HepG2 (cell line): ENCODE results near the gene SPTBN4. TPM values are rescaled to one million over a fixed set of nuclear protein-coding genes. Genes with fewer than 3 reads are reported as not detected.

Experiments used
- CCDC6 ChIP-seq: sonication (generic); formaldehyde crosslinking; IDR thresholded peaks from 2 replicates; pipeline ENCODE4 v1.8.1; 2022; ENCODE audit warnings: mild to moderate bottlenecking, missing genetic modification reagents, moderate library complexity
- DMAP1 ChIP-seq: IDR thresholded peaks from 2 replicates; pipeline ENCODE4 v1.6.1; 2016
- GFI1 ChIP-seq: sonication (generic); formaldehyde crosslinking; IDR thresholded peaks from 2 replicates; pipeline ENCODE4 v1.5.0; 2020; ENCODE audit warnings: missing genetic modification reagents, mild to moderate bottlenecking, borderline replicate concordance
- HES4 ChIP-seq: sonication (generic); formaldehyde crosslinking; IDR thresholded peaks from 2 replicates; pipeline ENCODE4 v1.9.0; 2021; ENCODE audit warnings: mild to moderate bottlenecking, missing genetic modification reagents, borderline replicate concordance
- HOMEZ ChIP-seq: IDR thresholded peaks from 2 replicates; pipeline ENCODE4 v1.6.1; 2016; ENCODE audit warnings: low read depth
- KLF9 ChIP-seq: IDR thresholded peaks from 2 replicates; pipeline ENCODE4 v1.6.1; 2016; ENCODE audit warnings: low read depth
- KMT2A ChIP-seq: sonication (generic); formaldehyde crosslinking; IDR thresholded peaks from 2 replicates; pipeline ENCODE4 v1.4.0; 2020; ENCODE audit warnings: missing genetic modification reagents
- NFAT5 ChIP-seq: sonication (generic); formaldehyde crosslinking; IDR thresholded peaks from 2 replicates; pipeline ENCODE4 v1.4.0; 2020; ENCODE audit warnings: missing genetic modification reagents
- NR0B2 ChIP-seq: sonication (generic); formaldehyde crosslinking; IDR thresholded peaks from 2 replicates; pipeline ENCODE4 v1.4.0; 2020; ENCODE audit warnings: mild to moderate bottlenecking, missing genetic modification reagents
- RNF2 ChIP-seq: fragments of 450-650 bp; conservative IDR thresholded peaks from 2 replicates; pipeline ENCODE4 v1.6.1; 2016; ENCODE audit warnings: low read depth
- SP5 ChIP-seq: IDR thresholded peaks from 2 replicates; pipeline ENCODE4 v1.6.1; 2016; ENCODE audit warnings: low read depth, borderline replicate concordance
- SPEN ChIP-seq: sonication (generic); formaldehyde crosslinking; IDR thresholded peaks from 2 replicates; pipeline ENCODE4 v1.5.1; 2020; ENCODE audit warnings: low read depth, mild to moderate bottlenecking, missing genetic modification reagents
- TCF12 ChIP-seq, 2 experiments: fragments of 450-650 bp in 1 of 2; sonication (generic) in 1 of 2; formaldehyde crosslinking in 1 of 2; IDR thresholded peaks; 2 replicates each; pipeline versions ENCODE4 v1.6.1 to v1.8.0; 2017 to 2022; ENCODE audit warnings: antibody characterized with exemption in 1 of 2, mild to moderate bottlenecking in 1 of 2, missing genetic modification reagents in 1 of 2, moderate library complexity in 1 of 2
- TCF7L2 ChIP-seq: IDR thresholded peaks from 2 replicates; pipeline ENCODE4 v1.6.1; 2011; ENCODE audit warnings: mild to moderate bottlenecking, low read depth, low read length, moderate library complexity
- THAP8 ChIP-seq: sonication (generic); formaldehyde crosslinking; IDR thresholded peaks from 2 replicates; pipeline ENCODE4 v1.5.1; 2020; ENCODE audit warnings: missing genetic modification reagents, mild to moderate bottlenecking, borderline replicate concordance
- TP53 ChIP-seq: sonication (generic); formaldehyde crosslinking; conservative IDR thresholded peaks from 2 replicates; pipeline ENCODE4 v1.4.0; 2020; ENCODE audit warnings: missing genetic modification reagents
- TRIM24 ChIP-seq: sonication (generic); formaldehyde crosslinking; IDR thresholded peaks from 2 replicates; pipeline ENCODE4 v1.8.0; 2022; ENCODE audit warnings: mild to moderate bottlenecking, missing genetic modification reagents
- ZNF34 ChIP-seq: sonication (generic); formaldehyde crosslinking; IDR thresholded peaks from 2 replicates; pipeline ENCODE4 v1.4.0; 2020; ENCODE audit warnings: mild to moderate bottlenecking, missing genetic modification reagents, borderline replicate concordance
- ZSCAN5A ChIP-seq: sonication (generic); formaldehyde crosslinking; IDR thresholded peaks from 2 replicates; pipeline ENCODE4 v1.8.0; 2022; ENCODE audit warnings: mild to moderate bottlenecking, missing genetic modification reagents, borderline replicate concordance
- polyA plus RNA-seq, 8 experiments: library from polyadenylated mRNA; depleted of rRNA in 3 of 8; stranded (reverse) in 7 of 8; unstranded in 1 of 8; fragments of >200 nt; fragmentation: Illumina TruSeq in 4 of 8; extraction: Trizol in 4 of 8; gene quantifications; 2 replicates each; pipeline versions ENCODE4 v1.2.1 to v1.2.3, GENCODE V29; 2011 to 2016; ENCODE audit warnings: low read depth in 4 of 8, missing spikeins in 1 of 8, mixed read lengths in 1 of 8; ENCODE audit not compliant: insufficient read depth in 1 of 8
- total RNA-seq, 5 experiments: library from RNA; depleted of rRNA; stranded (reverse); fragments of >200 nt; fragmentation: Illumina TruSeq; extraction: Trizol; gene quantifications; 2 replicates each; pipeline ENCODE4 v1.2.3, GENCODE V29; 2016; ENCODE audit warnings: low read depth in 1 of 5

The SPTBN4 gene
- total and polyA plus RNA-seq, 2 of the 13 experiments (the other 11 are each of a cell fraction or from before 2014, with no cell fraction given): 0.11 TPM

GRCh38 chr19:40420766-40421765 is 45.7 kb upstream of the SPTBN4 start (continued):
- TF ChIP-seq ZSCAN5A (CRISPR knock-in tag) (peak; percentile 57; the same call in 1 of the 2 replicates), GFI1 (peak; percentile 18; the same call in 1 of the 2 replicates), TCF12 (IDR thresholded peaks at IDR 0.05) (no peak), TCF12 (CRISPR knock-in tag; IDR thresholded peaks at IDR 0.05) (no peak), SPEN (CRISPR knock-in tag) (peak; percentile 84), CCDC6 (CRISPR knock-in tag) (peak; percentile 88), ZNF34 (CRISPR knock-in tag) (no peak), NFAT5 (CRISPR knock-in tag) (no peak), HES4 (peak; percentile 51; the same call in 1 of the 2 replicates), TRIM24 (CRISPR knock-in tag) (no peak), KMT2A (CRISPR knock-in tag) (peak; percentile 18; the same call in 1 of the 2 replicates), RNF2 (0 out of 2 replicates have a peak, but pooled peaks have one; percentile 42), DMAP1 (CRISPR knock-in tag) (peak; percentile 65; the same call in 1 of the 2 replicates), TCF7L2 (no peak), HOMEZ (CRISPR knock-in tag) (0 out of 2 replicates have a peak, but pooled peaks have one; percentile 40), THAP8 (CRISPR knock-in tag) (no peak), KLF9 (CRISPR knock-in tag) (no peak), TP53 (no peak), NR0B2 (0 out of 2 replicates have a peak, but pooled peaks have one; percentile 78), SP5 (CRISPR knock-in tag) (peak; percentile 88)
